Activated T-cell treated with anti-CD3 and anti-CD28 coated beads, Interleukin-2, amount 50 U/mL, for 24 hours (primary cell): ENCODE data around the gene ABLIM1.

Source experiments
- DNase-seq: peaks from one replicate; pipeline ENCODE4 v3.0.0-alpha.2; 2020
- H3K27ac Mint-ChIP-seq: 2 replicates; pipeline ENCODE4 v1.8.0; 2020; ENCODE audit warnings: mild to moderate bottlenecking, mixed read lengths
- H3K27me3 Mint-ChIP-seq: 2 replicates; pipeline ENCODE4 v1.8.0; 2020; ENCODE audit warnings: mixed read lengths
- H3K36me3 Mint-ChIP-seq: 2 replicates; pipeline ENCODE4 v1.8.0; 2020; ENCODE audit warnings: low read depth, mixed read lengths
- H3K4me1 Mint-ChIP-seq: 2 replicates; pipeline ENCODE4 v1.8.0; 2020; ENCODE audit warnings: low read depth, mixed read lengths
- H3K4me3 Mint-ChIP-seq: 2 replicates; pipeline ENCODE4 v1.8.0; 2020; ENCODE audit warnings: mild to moderate bottlenecking, moderate library complexity, mixed read lengths
- H3K9me3 Mint-ChIP-seq: 2 replicates; pipeline ENCODE4 v1.8.0; 2020; ENCODE audit warnings: mixed read lengths

ABLIM1 gene

GRCh38 chr10:114684822-114685209 lies 26.7 kb upstream of the ABLIM1 start:
- Mint-ChIP-seq H3K9me3 (no peaks in the 10 kb centered on the region), H3K27ac (no peak overlapping the region), H3K27me3 (peaks cover 11% of the 10 kb centered on the region), H3K36me3 (no peaks in the 10 kb centered on the region), H3K4me3 (no peak overlapping the region), H3K4me1 (no peaks in the 10 kb centered on the region)
- DNase-seq: no peak

GRCh38 chr10:114684084-114684821 lies 26.2 kb upstream of the ABLIM1 start:
- Mint-ChIP-seq H3K36me3 (no peaks in the 10 kb centered on the region), H3K27me3 (peaks cover 11% of the 10 kb centered on the region), H3K27ac (no peak overlapping the region), H3K4me3 (no peak overlapping the region), H3K9me3 (no peaks in the 10 kb centered on the region), H3K4me1 (no peaks in the 10 kb centered on the region)
- no peak for DNase-seq

GRCh38 chr10:114683593-114683992 lies 25.5 kb upstream of the ABLIM1 start:
- no peaks in the 10 kb centered on the region for H3K36me3 Mint-ChIP-seq
- no peak overlapping the region for H3K4me3 Mint-ChIP-seq
- H3K9me3 Mint-ChIP-seq: no peaks in the 10 kb centered on the region
- H3K27me3 Mint-ChIP-seq: peaks cover 11% of the 10 kb centered on the region
- H3K27ac Mint-ChIP-seq: no peak overlapping the region
- DNase-seq: no peak
- no peaks in the 10 kb centered on the region for H3K4me1 Mint-ChIP-seq

GRCh38 chr10:114683162-114683561 lies 25.1 kb upstream of the ABLIM1 start:
- H3K9me3 Mint-ChIP-seq: no peaks in the 10 kb centered on the region
- no peaks in the 10 kb centered on the region for H3K4me1 Mint-ChIP-seq
- H3K36me3 Mint-ChIP-seq: no peaks in the 10 kb centered on the region
- no peak overlapping the region for H3K27ac Mint-ChIP-seq
- peaks cover 11% of the 10 kb centered on the region for H3K27me3 Mint-ChIP-seq
- DNase-seq: no peak
- no peak overlapping the region for H3K4me3 Mint-ChIP-seq

- Mint-ChIP-seq H3K9me3 (no peaks in the 10 kb centered on the region), H3K4me3 (no peak overlapping the region), H3K27me3 (peaks cover 11% of the 10 kb centered on the region), H3K27ac (no peak overlapping the region), H3K4me1 (no peaks in the 10 kb centered on the region), H3K36me3 (no peaks in the 10 kb centered on the region)
- no peak for DNase-seq
Observed at GRCh38 chr10:114682532-114682931, 24.5 kb upstream of the ABLIM1 start.

- Mint-ChIP-seq H3K4me1 (no peaks in the 10 kb centered on the region), H3K4me3 (no peak overlapping the region), H3K27me3 (peaks cover 11% of the 10 kb centered on the region), H3K9me3 (no peaks in the 10 kb centered on the region), H3K36me3 (no peaks in the 10 kb centered on the region), H3K27ac (no peak overlapping the region)
- no peak for DNase-seq
Observed at GRCh38 chr10:114682121-114682520, 24.0 kb upstream of the ABLIM1 start.

- no peak overlapping the region for H3K27ac Mint-ChIP-seq
- no peaks in the 10 kb centered on the region for H3K4me1 Mint-ChIP-seq
- no peak overlapping the region for H3K4me3 Mint-ChIP-seq
- no peaks in the 10 kb centered on the region for H3K36me3 Mint-ChIP-seq
- no peak for DNase-seq
- H3K27me3 Mint-ChIP-seq: peaks cover 11% of the 10 kb centered on the region
- H3K9me3 Mint-ChIP-seq: no peaks in the 10 kb centered on the region
Observed at GRCh38 chr10:114681542-114681941, 23.5 kb upstream of the ABLIM1 start.

GRCh38 chr10:114680543-114681117 lies 22.6 kb upstream of the ABLIM1 start:
- H3K27ac Mint-ChIP-seq: no peak overlapping the region
- H3K4me1 Mint-ChIP-seq: no peaks in the 10 kb centered on the region
- H3K27me3 Mint-ChIP-seq: peaks cover 11% of the 10 kb centered on the region
- no peaks in the 10 kb centered on the region for H3K9me3 Mint-ChIP-seq
- no peaks in the 10 kb centered on the region for H3K36me3 Mint-ChIP-seq
- no peak for DNase-seq
- no peak overlapping the region for H3K4me3 Mint-ChIP-seq

- no peak overlapping the region for H3K27ac Mint-ChIP-seq
- no peak for DNase-seq
- peaks cover 11% of the 10 kb centered on the region for H3K27me3 Mint-ChIP-seq
- no peaks in the 10 kb centered on the region for H3K4me1 Mint-ChIP-seq
- H3K9me3 Mint-ChIP-seq: no peaks in the 10 kb centered on the region
- H3K4me3 Mint-ChIP-seq: no peak overlapping the region
- no peaks in the 10 kb centered on the region for H3K36me3 Mint-ChIP-seq
Observed at GRCh38 chr10:114679552-114679951, 21.5 kb upstream of the ABLIM1 start.

- no peak for DNase-seq
- H3K4me3 Mint-ChIP-seq: no peak overlapping the region
- H3K36me3 Mint-ChIP-seq: no peaks in the 10 kb centered on the region
- H3K27ac Mint-ChIP-seq: no peak overlapping the region
- H3K9me3 Mint-ChIP-seq: no peaks in the 10 kb centered on the region
- H3K4me1 Mint-ChIP-seq: no peaks in the 10 kb centered on the region
- peaks cover 11% of the 10 kb centered on the region for H3K27me3 Mint-ChIP-seq
Observed at GRCh38 chr10:114678820-114679219, 20.7 kb upstream of the ABLIM1 start.

GRCh38 chr10:114678336-114678735 lies 20.3 kb upstream of the ABLIM1 start:
- Mint-ChIP-seq H3K4me3 (no peak overlapping the region), H3K27ac (no peak overlapping the region), H3K36me3 (no peaks in the 10 kb centered on the region), H3K4me1 (no peaks in the 10 kb centered on the region), H3K9me3 (no peaks in the 10 kb centered on the region), H3K27me3 (peaks cover 8% of the 10 kb centered on the region)
- DNase-seq: no peak

GRCh38 chr10:114674346-114674745 lies 16.3 kb upstream of the ABLIM1 start:
- Mint-ChIP-seq H3K9me3 (no peaks in the 10 kb centered on the region), H3K4me3 (no peak overlapping the region), H3K27me3 (no peaks in the 10 kb centered on the region), H3K27ac (no peak overlapping the region), H3K4me1 (no peaks in the 10 kb centered on the region), H3K36me3 (no peaks in the 10 kb centered on the region)
- DNase-seq: no peak

- Mint-ChIP-seq H3K27ac (no peak overlapping the region), H3K36me3 (no peaks in the 10 kb centered on the region), H3K27me3 (no peaks in the 10 kb centered on the region), H3K9me3 (no peaks in the 10 kb centered on the region), H3K4me1 (no peaks in the 10 kb centered on the region), H3K4me3 (no peak overlapping the region)
- no peak for DNase-seq
Observed at GRCh38 chr10:114669648-114670047, 11.6 kb upstream of the ABLIM1 start.

GRCh38 chr10:114668375-114669080 lies 10.5 kb upstream of the ABLIM1 start:
- Mint-ChIP-seq H3K9me3 (no peaks in the 10 kb centered on the region), H3K27me3 (no peaks in the 10 kb centered on the region), H3K27ac (no peak overlapping the region), H3K36me3 (no peaks in the 10 kb centered on the region), H3K4me1 (no peaks in the 10 kb centered on the region), H3K4me3 (no peak overlapping the region)
- DNase-seq: no peak

- Mint-ChIP-seq H3K27ac (no peak overlapping the region), H3K27me3 (no peaks in the 10 kb centered on the region), H3K4me1 (no peaks in the 10 kb centered on the region), H3K4me3 (no peak overlapping the region), H3K36me3 (no peaks in the 10 kb centered on the region), H3K9me3 (no peaks in the 10 kb centered on the region)
- DNase-seq: no peak
Observed at GRCh38 chr10:114665873-114666272, 7.8 kb upstream of the ABLIM1 start.
